H9 (cell line): ENCODE data around the gene GPRC5A. TPM values are rescaled to one million over a fixed set of nuclear protein-coding genes. Genes with fewer than 3 reads are reported as not detected.

Experiments used
- DNase-seq: peaks from one replicate; pipeline ENCODE4 v3.0.0-alpha.2; 2017
- H2AFZ ChIP-seq: one replicate; pipeline ENCODE4 v1.6.1; 2013; ENCODE audit warnings: mild to moderate bottlenecking, low read length, control low read depth, moderate library complexity
- H2AK5ac ChIP-seq: 2 replicates; pipeline ENCODE4 v1.6.1; 2013; ENCODE audit warnings: low read length, control low read depth, mixed read lengths; ENCODE audit not compliant: insufficient read length
- H2BK120ac ChIP-seq: one replicate; pipeline ENCODE4 v1.6.1; 2013; ENCODE audit warnings: low read depth, mild to moderate bottlenecking, low read length, control low read depth, inconsistent platforms; ENCODE audit not compliant: poor library complexity, severe bottlenecking
- H2BK12ac ChIP-seq: 2 replicates; pipeline ENCODE4 v1.6.1; 2013; ENCODE audit warnings: low read length, control low read depth, mixed read lengths, low read depth; ENCODE audit not compliant: insufficient read length
- H2BK15ac ChIP-seq: 2 replicates; pipeline ENCODE4 v1.6.1; 2013; ENCODE audit warnings: low read depth, low read length, control low read depth
- H2BK20ac ChIP-seq: one replicate; pipeline ENCODE4 v1.6.1; 2013; ENCODE audit warnings: low read depth, mild to moderate bottlenecking, low read length, control low read depth, inconsistent platforms; ENCODE audit not compliant: poor library complexity, severe bottlenecking
- H2BK5ac ChIP-seq: 2 replicates; pipeline ENCODE4 v1.6.1; 2013; ENCODE audit warnings: low read length, control low read depth, mixed read lengths; ENCODE audit not compliant: insufficient read length
- H3K14ac ChIP-seq: 2 replicates; pipeline ENCODE4 v1.6.1; 2013; ENCODE audit warnings: low read length, control low read depth; ENCODE audit not compliant: insufficient read depth
- H3K18ac ChIP-seq: 2 replicates; pipeline ENCODE4 v1.6.1; 2013; ENCODE audit warnings: low read depth, mild to moderate bottlenecking, mixed read lengths, low read length, control low read depth; ENCODE audit not compliant: insufficient read length
- H3K23ac ChIP-seq: 2 replicates; pipeline ENCODE4 v1.6.1; 2013; ENCODE audit warnings: low read length, control low read depth, mixed read lengths, low read depth; ENCODE audit not compliant: insufficient read length
- H3K23me2 ChIP-seq: 2 replicates; pipeline ENCODE4 v1.6.1; 2013; ENCODE audit warnings: low read depth, mild to moderate bottlenecking, mixed read lengths, low read length, control low read depth; ENCODE audit not compliant: insufficient read length, poor library complexity, severe bottlenecking
- H3K27ac ChIP-seq: 2 replicates; pipeline ENCODE4 v1.5.1; 2013; ENCODE audit warnings: low read length, control low read depth, mixed read lengths, low read depth; ENCODE audit not compliant: insufficient read length
- H3K27me3 ChIP-seq: 2 replicates; pipeline ENCODE4 v1.6.1; 2013; ENCODE audit warnings: low read length, control low read depth, inconsistent platforms; ENCODE audit not compliant: insufficient read depth
- H3K4ac ChIP-seq: 2 replicates; pipeline ENCODE4 v1.6.1; 2013; ENCODE audit warnings: low read depth, mild to moderate bottlenecking, control low read depth, inconsistent platforms, low read length, moderate library complexity
- H3K4me1 ChIP-seq: 2 replicates; pipeline ENCODE4 v1.6.1; 2013; ENCODE audit warnings: low read length, control low read depth, inconsistent platforms; ENCODE audit not compliant: insufficient read depth
- H3K4me2 ChIP-seq: 2 replicates; pipeline ENCODE4 v1.6.1; 2013; ENCODE audit warnings: low read length, control low read depth, mixed read lengths; ENCODE audit not compliant: insufficient read length, insufficient read depth
- H3K56ac ChIP-seq: 2 replicates; pipeline ENCODE4 v1.6.1; 2013; ENCODE audit warnings: low read depth, mild to moderate bottlenecking, mixed read lengths, low read length, control low read depth; ENCODE audit not compliant: insufficient read length
- H3K79me1 ChIP-seq: 2 replicates; pipeline ENCODE4 v1.6.1; 2013; ENCODE audit warnings: low read depth, mild to moderate bottlenecking, moderate library complexity, low read length, control low read depth, inconsistent platforms; ENCODE audit not compliant: insufficient read depth, poor library complexity, severe bottlenecking
- H3K79me2 ChIP-seq: 2 replicates; pipeline ENCODE4 v1.6.1; 2013; ENCODE audit warnings: low read length, control low read depth, inconsistent platforms; ENCODE audit not compliant: insufficient read depth
- H3K9ac ChIP-seq: 2 replicates; pipeline ENCODE4 v1.6.1; 2013; ENCODE audit warnings: low read length, control low read depth, mixed read lengths; ENCODE audit not compliant: insufficient read length; ENCODE audit errors: extremely low read depth
- H3K9me3 ChIP-seq: one replicate; pipeline ENCODE4 v1.6.1; 2013; ENCODE audit warnings: low read depth, low read length, inconsistent platforms; ENCODE audit not compliant: control insufficient read depth
- H3T11ph ChIP-seq: one replicate; pipeline ENCODE4 v1.6.1; 2013; ENCODE audit warnings: mild to moderate bottlenecking, low read length, control low read depth, inconsistent platforms
- H4K20me1 ChIP-seq: one replicate; pipeline ENCODE4 v1.6.1; 2013; ENCODE audit not compliant: control insufficient read depth, insufficient read length, insufficient read depth
- H4K5ac ChIP-seq: 2 replicates; pipeline ENCODE4 v1.6.1; 2013; ENCODE audit warnings: low read depth, mild to moderate bottlenecking, mixed read lengths, low read length, control low read depth; ENCODE audit not compliant: insufficient read length
- H4K8ac ChIP-seq: replicated peaks from 2 replicates; pipeline ENCODE4 v1.6.1; 2013; ENCODE audit warnings: low read length, control low read depth, mixed read lengths, low read depth; ENCODE audit not compliant: insufficient read length
- H4K91ac ChIP-seq: 2 replicates; pipeline ENCODE4 v1.6.1; 2013; ENCODE audit warnings: low read depth, mild to moderate bottlenecking, moderate library complexity, mixed read lengths, low read length, control low read depth; ENCODE audit not compliant: insufficient read length
- H3K27ac Mint-ChIP-seq, 3 experiments: 2 replicates in 2 of 3; 3 replicates in 1 of 3; pipeline ENCODE4 v1.8.0; 2020 to 2021; ENCODE audit warnings: mixed read lengths in 3 of 3, mild to moderate bottlenecking in 1 of 3, moderate library complexity in 1 of 3
- H3K27me3 Mint-ChIP-seq: 2 replicates; pipeline ENCODE4 v1.8.0; 2021; ENCODE audit warnings: low read depth, mild to moderate bottlenecking, moderate library complexity, mixed read lengths
- H3K36me3 Mint-ChIP-seq, 3 experiments: 2 replicates in 2 of 3; 3 replicates in 1 of 3; pipeline ENCODE4 v1.8.0; 2020 to 2021; ENCODE audit warnings: low read depth in 3 of 3, mixed read lengths in 3 of 3; ENCODE audit not compliant: insufficient read depth in 1 of 3
- H3K4me1 Mint-ChIP-seq, 2 experiments: 2 replicates each; pipeline ENCODE4 v1.8.0; 2020; ENCODE audit warnings: mixed read lengths in 2 of 2
- H3K4me3 Mint-ChIP-seq, 2 experiments: 2 replicates in 1 of 2; 3 replicates in 1 of 2; pipeline ENCODE4 v1.8.0; 2020 to 2021; ENCODE audit warnings: mild to moderate bottlenecking in 2 of 2, mixed read lengths in 2 of 2, moderate library complexity in 1 of 2
- H3K9me3 Mint-ChIP-seq, 2 experiments: 2 replicates in 1 of 2; 3 replicates in 1 of 2; pipeline ENCODE4 v1.8.0; 2020; ENCODE audit warnings: mild to moderate bottlenecking in 2 of 2, mixed read lengths in 2 of 2, moderate library complexity in 1 of 2
- CTCF ChIP-seq: fragments of 200-600 bp; sonication (generic); conservative IDR thresholded peaks from 3 replicates; pipeline ENCODE4 v1.8.0; 2021; ENCODE audit warnings: antibody characterized with exemption, mild to moderate bottlenecking
- WGBS: extraction: QIAGEN DNeasy Blood & Tissue Kit; methylation state at CpG from one replicate; pipeline ENCODE4 v1.1.7; 2013; ENCODE audit warnings: missing lambda C conversion rate, low lambda C conversion rate, mixed read lengths; ENCODE audit not compliant: insufficient read length; ENCODE audit errors: extremely low coverage; 5-methylcytosine and 5-hydroxymethylcytosine counted together
- total RNA-seq: library from RNA; stranded (reverse); gene quantifications from 2 replicates; pipeline ENCODE4 v1.2.1, GENCODE V29; 2021

The GPRC5A gene
- total RNA-seq, 1 experiment from 2014 or later = 0.09 TPM

GRCh38 chr12:12877781-12878455 is 13.4 kb upstream of the GPRC5A start:
- H3K9ac ChIP-seq = no peak overlapping the region

More at GRCh38 chr12:12877781-12878455, 13.4 kb upstream of the GPRC5A start:
- Mint-ChIP-seq H3K4me3 (no peak overlapping the region), H3K27me3 (no peaks in the 10 kb centered on the region; the same call in 1 of the 2 replicates), H3K9me3 (no peaks in the 10 kb centered on the region; a peak in 1 of 5 replicates), H3K27ac (no peak overlapping the region), H3K4me1 (peaks cover 7 to 27% of the 10 kb centered on the region in 2 experiments), H3K36me3 (peaks cover 0 to 4% (median 0%) of the 10 kb centered on the region in 3 experiments; a peak in 2 of 7 replicates)
- Histone ChIP-seq H2AFZ (no peak overlapping the region), H3K9me3 (no peaks in the 10 kb centered on the region), H2BK20ac (no peak overlapping the region), H3K18ac (no peak overlapping the region), H4K91ac (no peak overlapping the region), H3K27me3 (no peaks in the 10 kb centered on the region), H3K4ac (no peak overlapping the region), H3K23ac (no peak overlapping the region), H3K23me2 (no peaks in the 10 kb centered on the region), H3K4me2 (no peak overlapping the region), H2BK12ac (no peak overlapping the region), H3K4me1 (peaks cover 7% of the 10 kb centered on the region; the same call in 1 of the 2 replicates), H4K5ac (no peak overlapping the region), H3T11ph (no peak overlapping the region), H3K79me1 (no peaks in the 10 kb centered on the region), H3K56ac (no peak overlapping the region), H3K14ac (no peak overlapping the region), H3K27ac (no peak overlapping the region), H2BK15ac (no peak overlapping the region), H2BK120ac (peak overlapping the region; percentile 44), H2AK5ac (no peak overlapping the region), H4K20me1 (no peaks in the 10 kb centered on the region), H4K8ac (no peak overlapping the region), H2BK5ac (no peak overlapping the region), H3K79me2 (no peaks in the 10 kb centered on the region)
- no CpG with 5 or more reads among the region's 9 CpGs for WGBS
- TF ChIP-seq CTCF = no peak
- DNase-seq = no peak
